COLO668 (cell line): ENCODE measurements around the gene ELK3.

Experiments used
- DNase-seq: peaks from one replicate; lab custom pipeline; 2025; ENCODE audit not compliant: unreplicated experiment; lab: John Stamatoyannopoulos, UW

Gene ELK3

GRCh38 chr12:96211988-96212387 is 17.8 kb downstream of the ELK3 start:
- DNase-seq: no peak

GRCh38 chr12:96212456-96213375 is 18.5 kb downstream of the ELK3 start:
- DNase-seq: no peak

- no peak for DNase-seq
Measured at GRCh38 chr12:96213869-96214268, 19.7 kb downstream of the ELK3 start.

GRCh38 chr12:96215919-96216273 is 21.7 kb downstream of the ELK3 start:
- no peak for DNase-seq

- peak; percentile 72 for DNase-seq
Measured at GRCh38 chr12:96218989-96219678, 25.0 kb downstream of the ELK3 start.

- DNase-seq: peak; percentile 96
Measured at GRCh38 chr12:96219700-96220206, 25.6 kb downstream of the ELK3 start.

- no peak for DNase-seq
Measured at GRCh38 chr12:96220902-96221301, 26.7 kb downstream of the ELK3 start.

- no peak for DNase-seq
Measured at GRCh38 chr12:96221391-96221790, 27.2 kb downstream of the ELK3 start.

GRCh38 chr12:96223411-96224218 is 29.4 kb downstream of the ELK3 start:
- DNase-seq: no peak

GRCh38 chr12:96224219-96224615 is 30.0 kb downstream of the ELK3 start:
- no peak for DNase-seq

- no peak for DNase-seq
Measured at GRCh38 chr12:96225044-96225855, 31.1 kb downstream of the ELK3 start.

GRCh38 chr12:96225994-96226399 is 31.8 kb downstream of the ELK3 start:
- DNase-seq: no peak

GRCh38 chr12:96226401-96226800 is 32.2 kb downstream of the ELK3 start:
- DNase-seq: no peak

GRCh38 chr12:96226801-96227348 is 32.7 kb downstream of the ELK3 start:
- DNase-seq: no peak

- DNase-seq: no peak
Measured at GRCh38 chr12:96227365-96228106, 33.4 kb downstream of the ELK3 start.

- DNase-seq: no peak
Measured at GRCh38 chr12:96228566-96229248, 34.5 kb downstream of the ELK3 start.

- no peak for DNase-seq
Measured at GRCh38 chr12:96230646-96231045, 36.5 kb downstream of the ELK3 start.

GRCh38 chr12:96233168-96233567 is 39.0 kb downstream of the ELK3 start:
- no peak for DNase-seq

- DNase-seq: peak; percentile 23
Measured at GRCh38 chr12:96233939-96234461, 39.8 kb downstream of the ELK3 start.
